Glutamatergic neuron (in vitro differentiated cells): ENCODE results near the gene OR5C1. TPM values are rescaled to one million over a fixed set of nuclear protein-coding genes. Genes with fewer than 3 reads are reported as not detected.

Experiments used
- DNase-seq: peaks from one replicate; pipeline ENCODE4 v3.0.0; 2022
- H3K27ac Mint-ChIP-seq: one replicate; pipeline ENCODE4 v1.8.0; 2020; ENCODE audit warnings: mild to moderate bottlenecking, mixed read lengths, inconsistent platforms; ENCODE audit not compliant: unreplicated experiment
- H3K27me3 Mint-ChIP-seq: one replicate; pipeline ENCODE4 v1.8.0; 2020; ENCODE audit warnings: mild to moderate bottlenecking, moderate library complexity, mixed read lengths, inconsistent platforms; ENCODE audit not compliant: unreplicated experiment
- H3K36me3 Mint-ChIP-seq: one replicate; pipeline ENCODE4 v1.8.0; 2020; ENCODE audit warnings: mild to moderate bottlenecking, mixed read lengths, inconsistent platforms; ENCODE audit not compliant: unreplicated experiment
- H3K4me1 Mint-ChIP-seq: one replicate; pipeline ENCODE4 v1.8.0; 2020; ENCODE audit warnings: mild to moderate bottlenecking, low read depth, mixed read lengths, inconsistent platforms; ENCODE audit not compliant: unreplicated experiment
- H3K4me3 Mint-ChIP-seq: one replicate; pipeline ENCODE4 v1.8.0; 2020; ENCODE audit warnings: mild to moderate bottlenecking, mixed read lengths, inconsistent platforms; ENCODE audit not compliant: unreplicated experiment
- H3K9me3 Mint-ChIP-seq: one replicate; pipeline ENCODE4 v1.8.0; 2020; ENCODE audit warnings: mild to moderate bottlenecking, moderate library complexity, mixed read lengths, inconsistent platforms; ENCODE audit not compliant: unreplicated experiment
- long read RNA-seq: library from polyadenylated mRNA; unstranded; transcript quantifications from one replicate; pipeline ENCODE4 v2.0.0, GENCODE V29; 2020; ENCODE audit not compliant: unreplicated experiment
- total RNA-seq: library from RNA; stranded (reverse); fragmentation: NEBNext Ultra II Directional; extraction: Animal tissue kit (Norgen Biotek cat#: 25700); gene quantifications from one replicate; pipeline ENCODE4 v1.2.1, GENCODE V29; 2021; ENCODE audit not compliant: unreplicated experiment
- TF ChIP-seq, protein P1 (sequence below): fragments of 200-600 bp; sonication (generic); IDR thresholded peaks from one replicate; pipeline ENCODE4 v1.5.0; 2021; ENCODE audit not compliant: partially characterized antibody, unreplicated experiment

OR5C1 gene
- not detected for total RNA-seq
- long read RNA-seq, result 0 reads

DNA sequence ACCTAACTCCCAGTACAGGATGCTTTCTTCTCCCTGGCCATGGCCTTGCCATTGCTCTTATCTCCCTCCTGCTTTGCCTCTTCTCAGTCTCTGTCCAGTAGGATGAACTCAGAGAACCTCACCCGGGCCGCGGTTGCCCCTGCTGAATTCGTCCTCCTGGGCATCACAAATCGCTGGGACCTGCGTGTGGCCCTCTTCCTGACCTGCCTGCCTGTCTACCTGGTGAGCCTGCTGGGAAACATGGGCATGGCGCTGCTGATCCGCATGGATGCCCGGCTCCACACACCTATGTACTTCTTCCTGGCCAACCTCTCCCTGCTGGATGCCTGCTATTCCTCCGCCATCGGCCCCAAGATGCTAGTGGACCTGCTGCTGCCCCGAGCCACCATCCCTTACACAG lies at the start of gene OR5C1:
OR5C1 (plus strand) TSS at position 103 of the 400 bp plus-strand sequence; CDS start at position 103, 0 bp downstream.
- no peak for DNase-seq
- Mint-ChIP-seq H3K4me1 (no peaks in the 10 kb centered on the region), H3K4me3 (no peak within 1 kb of the TSS), H3K36me3 (no peaks in the 10 kb centered on the region), H3K27ac (no peak within 1 kb of the TSS), H3K9me3 (no peaks in the 10 kb centered on the region), H3K27me3 (no peaks in the 10 kb centered on the region)
- TF ChIP-seq, protein P1, sequence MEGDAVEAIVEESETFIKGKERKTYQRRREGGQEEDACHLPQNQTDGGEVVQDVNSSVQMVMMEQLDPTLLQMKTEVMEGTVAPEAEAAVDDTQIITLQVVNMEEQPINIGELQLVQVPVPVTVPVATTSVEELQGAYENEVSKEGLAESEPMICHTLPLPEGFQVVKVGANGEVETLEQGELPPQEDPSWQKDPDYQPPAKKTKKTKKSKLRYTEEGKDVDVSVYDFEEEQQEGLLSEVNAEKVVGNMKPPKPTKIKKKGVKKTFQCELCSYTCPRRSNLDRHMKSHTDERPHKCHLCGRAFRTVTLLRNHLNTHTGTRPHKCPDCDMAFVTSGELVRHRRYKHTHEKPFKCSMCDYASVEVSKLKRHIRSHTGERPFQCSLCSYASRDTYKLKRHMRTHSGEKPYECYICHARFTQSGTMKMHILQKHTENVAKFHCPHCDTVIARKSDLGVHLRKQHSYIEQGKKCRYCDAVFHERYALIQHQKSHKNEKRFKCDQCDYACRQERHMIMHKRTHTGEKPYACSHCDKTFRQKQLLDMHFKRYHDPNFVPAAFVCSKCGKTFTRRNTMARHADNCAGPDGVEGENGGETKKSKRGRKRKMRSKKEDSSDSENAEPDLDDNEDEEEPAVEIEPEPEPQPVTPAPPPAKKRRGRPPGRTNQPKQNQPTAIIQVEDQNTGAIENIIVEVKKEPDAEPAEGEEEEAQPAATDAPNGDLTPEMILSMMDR, result no peak

DNA sequence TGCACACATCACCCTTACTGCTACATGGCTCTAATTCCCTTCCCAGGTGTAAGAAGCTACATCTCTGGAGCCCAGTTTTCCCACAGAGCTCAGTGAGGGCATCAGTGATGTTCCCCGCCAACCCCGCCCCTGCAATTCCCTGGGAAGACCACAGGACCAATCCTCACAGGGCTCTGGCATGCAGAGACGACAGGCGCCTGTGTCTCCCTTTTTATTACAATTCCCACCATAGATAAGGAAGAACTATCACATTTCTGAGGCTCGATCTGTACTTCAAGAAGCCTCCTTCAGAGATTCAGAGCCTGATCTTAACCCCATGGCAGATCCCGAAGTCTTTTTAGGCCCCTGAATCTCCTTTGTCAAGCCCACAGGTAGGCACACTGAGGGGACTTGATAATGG lies 46.7 kb upstream of the OR5C1 start, which contains the start of gene OR1L6:
OR1L6 (plus strand) TSS at position 301 of the 400 bp plus-strand sequence. CDS start 7,545 bp downstream, outside the sequence.
- Mint-ChIP-seq H3K4me3 (no peak within 1 kb of the TSS), H3K4me1 (no peaks in the 10 kb centered on the region), H3K27me3 (no peaks in the 10 kb centered on the region), H3K9me3 (peaks cover 5% of the 10 kb centered on the region), H3K27ac (no peak within 1 kb of the TSS), H3K36me3 (peaks cover 5% of the 10 kb centered on the region)
- TF ChIP-seq, protein P1, result no peak
- DNase-seq, result no peak

DNA sequence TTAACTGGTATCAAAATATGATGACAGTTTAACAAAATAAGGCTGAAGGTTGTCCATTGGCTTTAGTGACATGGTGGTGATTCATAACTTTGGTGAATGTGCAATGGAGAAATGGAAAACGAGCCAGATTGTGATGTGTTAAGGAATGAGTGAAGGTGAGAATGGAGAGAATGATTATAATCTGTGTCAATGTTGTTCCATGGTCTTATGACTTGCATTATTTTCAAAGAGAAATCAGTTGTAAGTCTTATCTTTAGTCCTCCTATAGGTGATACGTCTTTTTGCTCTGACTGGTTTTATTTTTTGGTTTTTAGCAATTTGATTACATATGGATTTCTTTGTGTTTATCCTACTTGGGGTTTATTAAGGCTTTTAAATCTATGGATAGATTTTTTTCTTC lies 33.9 kb upstream of the OR5C1 start:
- Mint-ChIP-seq H3K36me3 (no peaks in the 10 kb centered on the region), H3K4me1 (no peaks in the 10 kb centered on the region), H3K27me3 (peaks cover 1% of the 10 kb centered on the region), H3K27ac (no peak overlapping the region), H3K4me3 (no peak overlapping the region), H3K9me3 (no peaks in the 10 kb centered on the region)
- TF ChIP-seq, protein P1, result no peak
- DNase-seq, result no peak

DNA sequence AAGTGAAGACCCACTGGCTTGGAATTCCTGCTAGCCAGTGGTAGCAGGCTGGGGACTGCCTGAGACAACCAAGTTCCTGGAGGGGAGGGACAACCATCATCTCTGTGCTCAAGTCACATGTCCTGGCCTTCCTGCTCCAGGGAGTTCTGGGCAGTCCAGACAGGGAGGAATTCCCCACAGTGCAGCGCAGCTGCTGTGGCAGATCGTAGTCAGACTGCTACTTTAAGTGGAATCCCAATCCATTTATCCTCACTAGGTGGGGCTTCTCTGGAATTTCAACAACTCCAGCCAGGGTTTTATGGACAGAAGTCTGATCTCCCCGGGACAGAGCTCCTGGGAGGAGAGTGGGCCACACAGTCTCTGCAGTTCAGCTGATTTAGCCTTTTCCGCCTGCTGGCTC lies 20.9 kb upstream of the OR5C1 start:
- Mint-ChIP-seq H3K4me3 (no peak overlapping the region), H3K9me3 (peaks cover 7% of the 10 kb centered on the region)

DNA sequence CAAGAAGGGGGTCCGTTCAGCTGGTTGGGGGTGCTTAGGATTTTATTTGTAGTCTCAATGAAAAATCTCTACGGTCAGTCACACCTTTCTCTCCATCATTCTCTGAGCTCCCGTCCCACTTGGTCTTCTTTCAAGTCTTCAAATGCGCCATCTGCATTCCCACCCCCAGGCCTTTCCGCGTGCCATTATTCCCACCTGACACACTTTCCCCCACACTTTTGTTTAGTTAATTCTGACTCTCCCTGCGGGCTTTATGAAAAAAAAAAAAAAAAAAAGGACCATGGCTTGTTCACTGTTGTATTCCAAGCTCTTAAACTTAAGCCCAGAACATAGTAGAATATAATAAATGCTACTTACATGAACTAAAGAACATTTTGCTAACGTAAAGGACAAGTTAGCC lies 11.7 kb upstream of the OR5C1 start:
- H3K27ac Mint-ChIP-seq, result no peak overlapping the region
- H3K4me3 Mint-ChIP-seq, result no peak overlapping the region
- TF ChIP-seq, protein P1, result no peak
- H3K36me3 Mint-ChIP-seq, result no peaks in the 10 kb centered on the region
- H3K27me3 Mint-ChIP-seq, result peaks cover 5% of the 10 kb centered on the region
- DNase-seq, result no peak
- H3K4me1 Mint-ChIP-seq, result no peaks in the 10 kb centered on the region
- H3K9me3 Mint-ChIP-seq, result peaks cover 4% of the 10 kb centered on the region

More for the DNA sequence above, 20.9 kb upstream of the OR5C1 start:
- no peak overlapping the region for H3K27ac Mint-ChIP-seq
- no peaks in the 10 kb centered on the region for H3K4me1 Mint-ChIP-seq
- H3K27me3 Mint-ChIP-seq, result no peaks in the 10 kb centered on the region
- peaks cover 4% of the 10 kb centered on the region for H3K36me3 Mint-ChIP-seq
- DNase-seq, result no peak
- TF ChIP-seq, protein P1, result no peak
